ENCODE measurements around the gene IFNG. TPM values are rescaled to one million over a fixed set of nuclear protein-coding genes. Genes with fewer than 3 reads are reported as not detected.
A peak's percentile ranks its signal among the peaks of the same experiment; 100 is the strongest.

IFNG gene
- total RNA-seq, 1 donor, result not detected

GRCh38 chr12:68169213-68169889 is 9.8 kb upstream of the IFNG start:
- no peak for DNase-seq (ENCODE audit: low read depth in 2 of 3, low spot score in 2 of 3)

- DNase-seq (ENCODE audit: low read depth in 2 of 3, low spot score in 2 of 3), result no peak
These were observed 6.8 kb upstream of the IFNG start for GRCh38 chr12:68166317-68166831.

GRCh38 chr12:68163560-68164081 is 4.1 kb upstream of the IFNG start:
- DNase-seq (ENCODE audit: low read depth in 2 of 3, low spot score in 2 of 3), result no peak

- DNase-seq (ENCODE audit: low read depth in 2 of 3, low spot score in 2 of 3), result no peak
These were observed 2.8 kb upstream of the IFNG start for GRCh38 chr12:68162374-68162773.

GRCh38 chr12:68158432-68158831 is 1.1 kb downstream of the IFNG start:
- DNase-seq (ENCODE audit: low read depth in 2 of 3, low spot score in 2 of 3), result peak in 2 of 3 donors; percentile 14 to 66

- DNase-seq (ENCODE audit: low read depth in 2 of 3, low spot score in 2 of 3), result no peak
These were observed 2.2 kb downstream of the IFNG start for GRCh38 chr12:68157380-68157779.

- DNase-seq (ENCODE audit: low read depth in 2 of 3, low spot score in 2 of 3), result no peak
These were observed 2.9 kb downstream of the IFNG start for GRCh38 chr12:68156636-68157035.

GRCh38 chr12:68154779-68155178 is 4.8 kb downstream of the IFNG start:
- DNase-seq (ENCODE audit: low read depth in 2 of 3, low spot score in 2 of 3), result no peak

GRCh38 chr12:68148261-68148951 is 11.1 kb downstream of the IFNG start:
- DNase-seq (ENCODE audit: low read depth in 2 of 3, low spot score in 2 of 3), result no peak

- no peak for DNase-seq (ENCODE audit: low read depth in 2 of 3, low spot score in 2 of 3)
These were observed 19.0 kb downstream of the IFNG start for GRCh38 chr12:68140556-68140955.

- DNase-seq (ENCODE audit: low read depth in 2 of 3, low spot score in 2 of 3), result no peak
These were observed 19.6 kb downstream of the IFNG start for GRCh38 chr12:68139941-68140340.

GRCh38 chr12:68139001-68139400 is 20.5 kb downstream of the IFNG start:
- DNase-seq (ENCODE audit: low read depth in 2 of 3, low spot score in 2 of 3), result no peak

- no peak for DNase-seq (ENCODE audit: low read depth in 2 of 3, low spot score in 2 of 3)
These were observed 21.1 kb downstream of the IFNG start for GRCh38 chr12:68138480-68138879.

GRCh38 chr12:68137335-68137830 is 22.2 kb downstream of the IFNG start:
- DNase-seq (ENCODE audit: low read depth in 2 of 3, low spot score in 2 of 3), result no peak

GRCh38 chr12:68135520-68135919 is 24.0 kb downstream of the IFNG start:
- no peak for DNase-seq (ENCODE audit: low read depth in 2 of 3, low spot score in 2 of 3)

GRCh38 chr12:68131867-68132414 is 27.6 kb downstream of the IFNG start:
- DNase-seq (ENCODE audit: low read depth in 2 of 3, low spot score in 2 of 3), result no peak

GRCh38 chr12:68129979-68130378 is 29.6 kb downstream of the IFNG start:
- DNase-seq (ENCODE audit: low read depth in 2 of 3, low spot score in 2 of 3), result no peak

GRCh38 chr12:68122236-68122920 is 37.2 kb downstream of the IFNG start:
- no peak for DNase-seq (ENCODE audit: low read depth in 2 of 3, low spot score in 2 of 3)

GRCh38 chr12:68121143-68121542 is 38.4 kb downstream of the IFNG start:
- no peak for DNase-seq (ENCODE audit: low read depth in 2 of 3, low spot score in 2 of 3)

GRCh38 chr12:68119724-68120211 is 39.8 kb downstream of the IFNG start:
- no peak for DNase-seq (ENCODE audit: low read depth in 2 of 3, low spot score in 2 of 3)

- DNase-seq (ENCODE audit: low read depth in 2 of 3, low spot score in 2 of 3), result no peak
These were observed 40.3 kb downstream of the IFNG start for GRCh38 chr12:68119250-68119649.

Data from hematopoietic multipotent progenitor cell (in vitro differentiated cells).